ENCODE results near the gene C10orf90.

C10orf90 gene

DNA sequence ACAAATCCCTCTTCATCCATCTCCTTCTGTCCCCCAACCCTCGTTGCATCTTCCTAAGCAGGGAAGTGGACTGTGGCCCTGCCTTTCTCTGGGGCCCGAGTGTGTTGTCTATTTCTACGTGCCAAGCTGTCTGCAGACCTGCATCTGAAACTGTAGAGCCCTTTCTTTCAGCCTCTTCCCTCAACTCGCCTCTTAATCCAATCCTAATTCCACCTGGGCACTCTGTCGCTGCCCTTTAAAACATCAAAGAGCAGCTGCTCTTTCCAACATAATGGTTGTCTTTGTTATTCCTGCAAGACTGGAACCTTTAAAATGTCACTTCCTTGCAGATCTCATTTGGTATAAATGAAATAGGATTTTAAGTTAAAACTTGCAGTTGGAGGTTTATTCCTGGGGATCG lies 260.7 kb downstream of the C10orf90 start:
- DNase-seq: no peak

DNA sequence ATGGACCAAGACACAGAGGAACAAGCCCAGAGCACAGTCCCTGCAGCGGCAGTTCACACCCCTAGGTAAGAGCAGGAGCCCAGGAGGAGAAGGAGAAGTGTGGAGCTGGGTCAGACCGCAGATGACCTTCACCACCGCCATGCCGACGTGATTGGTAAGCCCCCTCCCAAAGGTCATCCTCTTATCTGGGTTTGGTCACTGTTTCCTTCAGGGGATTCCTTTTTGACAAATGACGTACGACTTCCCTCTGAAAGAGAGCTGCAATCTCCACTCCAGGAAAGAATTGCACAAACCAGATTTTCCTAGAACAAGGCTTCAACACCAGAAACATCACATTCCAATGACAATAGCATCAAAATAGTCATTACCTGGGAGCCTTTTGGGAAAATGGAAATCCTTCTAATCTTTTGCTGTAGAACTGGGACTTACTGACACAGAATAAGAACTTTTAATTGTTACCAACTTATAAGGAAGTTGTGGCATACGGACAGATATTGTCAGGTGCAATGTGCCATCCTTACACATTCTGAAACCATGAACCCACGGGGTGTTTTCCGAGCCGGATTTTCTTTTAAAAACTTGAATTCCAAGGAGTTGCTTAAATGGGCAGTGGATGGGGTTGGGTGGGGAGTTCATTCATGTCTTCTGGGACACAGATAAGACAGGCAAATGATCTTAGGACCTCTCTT lies 261.4 kb downstream of the C10orf90 start:
- DNase-seq: no peak

DNA sequence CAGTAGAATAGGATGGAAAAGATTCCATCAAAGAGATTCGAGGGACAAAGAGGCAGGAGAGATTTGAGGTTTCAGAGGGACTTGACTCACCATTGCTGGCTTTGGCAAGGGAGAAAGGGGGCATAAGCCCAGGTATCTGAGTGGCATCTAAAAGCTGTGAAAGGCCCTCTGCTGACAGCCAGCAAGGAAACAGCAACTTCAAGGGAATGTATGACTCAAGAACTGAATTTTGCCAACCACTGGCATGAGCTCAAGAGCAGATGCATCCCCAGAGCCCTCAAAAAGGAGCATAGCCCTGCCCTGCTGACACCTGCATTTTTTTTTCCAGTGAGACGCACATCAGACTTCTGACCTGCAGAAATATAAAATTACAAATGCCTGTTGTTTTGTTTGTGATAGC lies 262.7 kb downstream of the C10orf90 start:
- DNase-seq: no peak

DNA sequence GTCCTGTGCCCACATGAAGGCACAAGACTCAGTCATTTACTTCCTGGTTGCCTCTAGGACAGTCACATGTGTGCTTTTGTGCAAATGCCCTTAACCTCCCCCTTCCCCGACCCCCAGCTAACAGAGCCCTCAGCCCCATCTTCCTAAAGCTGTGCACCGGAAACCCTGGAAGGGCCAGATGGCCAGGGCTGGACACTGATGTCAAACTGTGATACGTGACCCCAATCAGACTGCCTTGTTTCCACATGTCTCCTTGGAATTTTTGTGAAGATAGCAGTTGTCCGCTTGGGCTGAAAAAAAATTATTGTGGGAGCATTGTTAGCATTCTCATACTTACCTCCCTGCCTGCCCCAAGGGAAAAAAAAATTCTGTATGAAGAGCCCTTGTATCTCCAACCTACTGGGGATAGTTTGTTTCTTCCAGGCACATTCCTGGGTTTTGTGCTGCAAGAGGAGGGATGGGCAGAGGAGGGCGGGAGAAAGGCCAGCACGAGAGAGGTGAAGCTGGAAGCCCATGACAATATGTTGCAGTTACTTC lies 265.2 kb downstream of the C10orf90 start:
- no peak for DNase-seq

DNA sequence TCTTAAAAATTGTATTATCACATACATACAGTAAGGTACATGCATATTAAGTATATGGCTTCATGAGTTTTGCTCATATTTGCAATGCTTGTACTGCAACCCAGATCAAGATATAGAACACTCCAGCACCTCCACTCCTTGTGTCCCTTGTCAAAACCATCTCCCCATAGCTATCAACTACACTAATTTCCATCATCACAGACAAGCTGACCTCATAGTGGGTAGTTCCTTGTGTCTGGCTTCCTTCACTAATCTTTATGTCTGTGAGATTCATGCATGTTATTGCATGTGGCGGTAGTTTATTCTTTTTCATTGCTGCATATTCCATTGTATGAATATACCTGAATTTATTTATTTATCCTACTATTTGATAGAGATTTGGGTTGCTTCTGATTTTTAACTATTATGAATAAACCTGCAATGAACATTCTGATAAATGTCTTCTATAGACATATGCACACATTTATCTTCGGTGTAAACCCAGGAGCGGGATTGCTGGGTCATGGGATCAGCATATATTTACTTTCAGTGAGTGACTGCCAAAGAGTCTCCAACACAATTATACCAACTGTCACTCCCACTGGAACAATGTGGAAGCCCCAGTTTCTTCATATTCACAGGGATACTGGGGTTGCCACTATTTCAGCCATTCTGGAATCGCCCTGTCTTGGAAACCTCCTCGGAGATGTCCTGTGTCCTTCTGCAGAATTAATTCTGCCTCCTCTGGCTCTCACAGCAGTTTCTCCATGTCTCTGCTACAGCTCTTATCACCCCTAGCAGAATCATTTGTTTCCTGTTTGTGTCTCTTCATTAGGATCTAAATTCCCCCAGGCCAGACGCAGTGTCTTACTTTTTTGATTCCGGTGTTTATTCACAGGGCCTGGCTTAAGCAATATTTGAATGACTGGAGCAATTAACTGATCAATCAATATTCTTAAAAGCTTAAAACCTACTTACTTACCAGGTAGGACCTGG lies 267.5 kb downstream of the C10orf90 start:
- no peak for DNase-seq

DNA sequence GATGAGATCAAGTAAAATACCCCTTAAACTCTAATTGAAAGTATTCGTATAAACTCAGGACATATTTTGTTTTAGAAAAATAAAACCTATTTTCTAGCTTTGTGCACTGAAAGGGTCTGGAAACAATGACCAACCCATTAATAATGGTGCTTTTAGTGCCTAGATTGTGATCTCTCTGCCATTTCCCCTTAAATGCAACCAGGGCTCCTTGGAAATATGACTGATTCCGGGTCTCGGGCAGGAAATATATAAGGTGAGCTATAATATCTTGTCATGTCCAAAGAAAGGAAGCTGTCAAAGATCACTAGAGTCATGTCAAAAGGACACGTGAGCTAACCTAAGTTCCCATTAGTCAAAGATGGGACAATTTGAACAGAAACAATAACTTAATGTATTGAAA lies 269.9 kb downstream of the C10orf90 start:
- no peak for DNase-seq

DNA sequence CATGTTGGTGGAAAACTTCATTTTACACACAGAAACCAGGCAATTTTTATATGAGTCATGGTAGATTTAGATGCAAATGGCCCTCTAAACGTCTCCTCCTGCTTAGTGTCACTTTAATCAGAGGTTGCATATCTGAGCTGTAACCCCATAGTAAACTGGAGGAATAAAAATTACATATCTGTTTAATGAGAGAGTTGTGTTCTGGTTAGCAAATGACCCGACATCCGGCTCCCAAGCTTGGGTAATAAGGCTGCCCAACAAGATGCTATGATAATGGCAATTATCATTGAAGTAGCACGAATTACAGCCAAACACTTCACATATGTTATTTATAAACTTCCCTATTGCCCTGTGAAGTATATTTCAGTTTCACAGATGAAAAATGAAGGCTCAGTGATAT lies 271.6 kb downstream of the C10orf90 start:
- no peak for DNase-seq

DNA sequence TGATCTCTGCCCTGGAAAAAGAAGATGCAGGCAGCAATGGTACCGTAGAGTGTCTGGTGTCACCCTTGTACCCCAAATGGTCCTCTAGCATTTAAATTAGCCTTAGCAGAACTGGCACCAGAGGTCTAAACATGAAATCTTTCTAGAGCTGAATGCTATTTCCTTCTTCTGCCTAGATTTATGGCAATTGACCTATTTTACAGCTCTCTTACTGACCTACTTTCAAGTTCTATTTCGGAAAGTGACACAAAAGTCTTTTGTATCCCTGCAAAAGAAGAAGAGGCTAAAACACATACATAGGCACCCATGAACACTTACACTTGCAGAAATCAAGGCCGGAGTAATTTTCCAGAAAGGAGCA lies 272.1 kb downstream of the C10orf90 start:
- DNase-seq: no peak

DNA sequence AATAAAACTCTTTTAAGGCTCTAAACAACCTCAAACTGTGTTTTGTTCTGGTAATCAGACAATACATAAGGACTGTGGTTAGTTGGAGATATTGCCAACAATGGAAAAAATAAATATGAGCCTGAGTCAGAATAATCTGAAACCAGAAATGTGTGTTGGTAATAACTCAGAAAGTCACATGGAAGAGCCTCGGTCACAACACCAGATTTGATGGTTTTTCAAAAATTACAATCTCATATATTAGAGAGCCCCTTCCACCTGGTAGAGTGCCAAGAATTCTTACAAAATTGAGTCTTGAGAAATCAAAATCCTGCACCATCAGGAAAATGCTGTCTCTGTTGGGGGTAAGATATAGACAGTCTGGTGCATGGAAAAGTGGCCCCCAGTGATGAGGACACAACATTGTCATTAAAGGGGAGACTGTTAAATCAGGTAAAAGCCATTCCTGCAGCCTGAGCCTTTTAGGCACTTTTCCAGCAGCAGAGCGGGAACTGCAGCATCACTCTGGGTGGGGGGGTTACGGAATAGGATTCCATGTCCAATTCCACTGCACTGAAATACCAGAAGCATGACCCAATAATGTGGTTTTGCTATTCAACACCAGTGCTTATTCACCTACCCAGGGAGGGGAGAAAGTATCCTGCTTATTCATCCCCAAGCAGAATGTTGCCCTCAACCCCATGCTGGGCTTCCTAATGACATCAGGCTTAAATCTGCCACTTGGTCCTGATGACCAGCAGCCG lies 272.7 kb downstream of the C10orf90 start:
- no peak for DNase-seq

DNA sequence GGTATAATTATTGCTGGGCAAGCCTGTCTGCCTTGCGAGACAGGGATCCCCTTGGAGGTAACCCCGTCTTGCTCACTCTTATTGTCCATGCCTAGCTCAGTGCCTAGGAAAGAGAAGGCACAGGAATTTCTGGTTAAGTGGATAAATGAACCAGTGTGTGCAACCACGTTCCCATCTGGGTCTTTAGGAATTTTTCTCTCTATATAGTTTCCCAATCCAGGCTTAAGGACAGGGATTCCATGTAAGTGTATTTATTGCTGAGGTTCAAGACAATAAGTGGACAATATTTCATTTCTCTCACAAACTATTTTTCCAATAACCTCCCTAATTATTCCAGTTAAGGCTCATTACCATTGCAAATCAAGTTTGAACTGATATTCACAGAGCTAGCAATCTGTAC lies 273.3 kb downstream of the C10orf90 start:
- no peak for DNase-seq

DNA sequence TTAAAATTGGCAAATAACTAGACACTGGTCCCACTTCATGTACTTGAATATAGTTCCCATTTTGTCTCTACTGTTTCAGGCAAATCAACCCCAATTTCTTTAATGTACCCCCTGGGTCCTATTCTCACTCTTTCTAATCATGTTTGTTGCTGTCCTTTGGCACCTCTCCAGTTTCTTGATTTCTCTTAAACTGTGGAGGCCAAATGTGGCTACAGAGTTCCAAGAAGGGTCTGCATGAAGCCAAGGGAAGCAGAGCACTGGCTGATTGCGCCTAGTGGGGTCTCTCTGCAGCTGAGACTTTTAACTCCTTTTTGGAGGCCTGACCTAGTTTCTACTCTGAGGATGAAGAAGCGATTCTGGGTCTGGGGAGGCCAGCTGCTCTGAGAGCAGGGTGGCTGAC lies 275.5 kb downstream of the C10orf90 start:
- DNase-seq: no peak

DNA sequence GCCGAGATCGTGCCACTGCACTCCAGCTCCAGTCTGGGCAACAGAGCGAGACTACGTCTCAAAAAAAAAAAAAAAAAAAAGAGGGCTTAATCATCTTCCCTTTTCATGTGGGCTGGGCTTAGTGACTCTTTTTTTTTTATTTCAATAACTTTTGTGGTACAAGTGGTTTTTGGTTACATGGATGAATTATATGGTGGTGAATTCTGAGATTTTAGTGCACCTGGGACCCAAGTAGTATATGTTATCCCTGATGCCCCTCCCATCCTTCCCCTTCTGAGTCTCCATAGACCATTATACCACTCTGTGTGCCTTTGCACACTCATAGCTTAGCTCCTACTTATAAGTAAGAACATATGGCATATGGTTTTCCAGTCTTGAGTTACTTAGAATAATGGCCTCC lies 277.4 kb downstream of the C10orf90 start:
- DNase-seq: no peak

DNA sequence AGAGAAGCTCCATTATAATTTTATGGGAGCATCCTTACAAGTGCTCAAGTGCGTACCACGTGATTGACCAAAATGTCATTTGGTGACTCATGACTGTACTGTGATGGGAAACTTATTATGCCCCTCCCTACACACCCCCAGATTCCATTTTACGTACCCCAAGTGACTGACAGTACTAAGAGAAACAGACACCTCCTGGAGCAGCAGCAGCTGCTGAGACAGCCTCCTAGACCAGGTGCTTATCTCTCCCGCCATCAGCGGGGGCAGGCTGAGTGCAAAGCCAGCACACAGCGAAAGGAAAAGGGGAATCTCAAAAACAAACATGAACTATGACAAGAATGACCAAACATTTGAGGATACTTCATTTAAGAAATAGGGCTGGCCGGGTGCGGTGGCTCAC lies 278.0 kb downstream of the C10orf90 start:
- DNase-seq: no peak

DNA sequence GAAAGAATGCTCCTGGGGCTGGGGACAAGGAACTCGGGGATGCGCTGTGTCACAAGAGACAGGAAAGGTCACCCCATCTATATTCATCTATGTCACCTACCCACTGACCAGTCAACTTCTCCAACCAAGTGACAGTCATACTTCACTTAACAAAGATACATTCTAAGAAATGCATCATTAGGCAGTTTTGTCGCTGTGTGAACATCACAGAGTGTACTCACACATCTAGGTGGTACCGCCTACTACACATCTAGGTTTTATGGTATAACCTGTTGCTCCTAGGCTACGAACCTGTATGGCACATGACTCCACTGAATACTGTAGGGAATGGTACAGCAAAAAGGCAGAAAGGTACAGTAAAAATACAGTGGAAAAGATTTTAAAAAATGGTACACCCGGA lies 278.4 kb downstream of the C10orf90 start:
- DNase-seq: no peak

DNA sequence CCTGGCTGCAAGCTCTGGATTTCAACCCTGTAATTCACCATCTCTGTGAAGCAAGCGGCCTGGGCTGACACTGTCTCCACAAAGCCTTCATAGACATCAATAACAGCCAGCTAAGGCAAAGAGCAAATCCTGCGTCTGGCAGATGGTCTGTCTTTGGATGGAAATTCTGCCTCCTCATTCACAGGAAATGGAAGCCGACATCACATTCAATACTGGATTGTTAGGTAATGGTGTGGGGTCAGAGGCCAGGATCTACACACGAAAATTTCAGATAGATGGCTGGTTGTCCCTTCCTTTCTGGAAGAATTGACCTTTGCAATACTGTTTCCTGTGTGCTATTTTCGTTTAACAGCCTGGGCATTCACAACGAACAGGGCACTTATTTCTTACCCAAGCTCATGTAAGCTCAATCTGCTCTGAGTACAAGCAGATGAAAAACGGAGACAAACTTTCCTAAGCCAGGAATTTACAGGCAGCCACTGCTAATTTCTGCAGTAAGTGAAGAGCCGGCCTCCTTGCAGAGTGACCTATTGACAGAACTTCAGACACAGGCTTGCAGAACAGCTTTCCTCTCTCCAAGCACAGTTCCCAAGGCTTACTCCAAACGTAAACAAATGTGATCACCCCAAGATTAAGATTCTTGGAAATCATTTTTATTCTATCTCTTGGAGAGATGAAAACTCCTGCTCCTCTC lies 279.2 kb downstream of the C10orf90 start:
- DNase-seq: no peak

DNA sequence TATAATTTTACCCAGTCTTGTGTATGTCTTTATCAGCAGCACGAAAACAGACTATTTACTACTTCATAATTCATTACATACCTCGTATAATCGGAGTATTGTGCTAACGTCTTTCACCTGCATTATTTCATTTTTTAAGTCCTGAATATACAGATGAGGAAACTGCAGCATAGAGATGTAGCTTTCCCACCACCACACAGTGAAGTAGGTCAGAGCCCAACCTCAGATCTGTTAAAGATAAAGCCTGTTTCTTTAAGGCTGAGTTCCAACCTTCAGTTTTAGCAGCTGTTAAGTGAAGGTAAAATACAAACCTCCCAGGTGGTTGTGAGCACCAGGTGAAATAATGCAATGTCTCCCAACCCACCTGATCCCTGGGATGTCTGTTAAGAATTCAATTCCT lies 280.2 kb downstream of the C10orf90 start:
- no peak for DNase-seq

DNA sequence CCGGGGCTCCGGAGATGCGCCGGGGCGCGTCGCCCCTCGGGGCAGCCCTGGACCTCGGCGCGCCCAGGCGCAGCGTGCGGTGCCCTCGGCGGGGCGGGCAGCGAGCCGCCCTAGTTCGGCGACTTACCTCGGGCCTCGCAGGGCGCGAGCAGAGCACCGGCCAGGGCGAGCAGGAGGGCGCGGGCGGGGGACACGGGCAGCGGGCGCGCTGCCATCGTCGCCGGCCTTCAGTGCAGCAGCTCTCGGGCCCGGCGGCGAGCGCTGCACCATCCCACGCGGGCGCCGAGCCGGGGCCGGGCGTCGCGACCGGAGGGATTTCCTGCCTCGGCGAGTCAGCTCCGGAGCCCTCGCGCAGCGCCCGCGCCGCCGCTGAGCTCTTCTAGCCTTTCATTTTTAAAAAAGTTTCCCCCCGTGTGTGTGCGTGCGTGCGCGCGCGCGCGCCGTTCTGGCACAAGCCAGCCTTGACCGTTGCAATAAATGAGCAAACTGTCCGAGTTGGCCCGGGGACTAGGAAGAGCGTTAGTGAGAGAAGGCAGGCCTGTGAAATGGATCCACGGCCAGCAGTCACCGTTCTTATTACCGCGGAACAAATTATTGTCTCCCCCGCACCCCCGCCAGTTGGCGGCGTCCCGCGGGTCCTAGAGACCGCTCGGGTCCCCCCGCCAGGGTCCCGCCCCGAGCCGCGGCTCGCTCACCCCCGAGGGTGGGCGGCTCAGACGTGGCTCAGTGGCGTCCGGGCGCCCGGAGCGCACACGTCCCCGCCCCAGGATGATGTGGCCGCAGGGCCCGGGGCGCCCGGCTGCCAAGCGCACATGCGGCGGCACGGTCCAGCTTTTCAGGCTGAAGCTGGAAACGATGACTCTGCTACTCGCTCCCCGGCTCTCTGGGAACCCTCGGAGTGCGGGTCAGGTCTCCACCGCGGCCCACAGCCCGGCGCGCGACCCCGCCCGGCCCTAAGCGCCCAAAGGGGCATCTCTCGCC lies 282.3 kb downstream of the C10orf90 start, which contains the start of gene ADAM12:
ADAM12 (minus strand) TSS at position 547 of the 981 bp plus-strand sequence; CDS start at position 215, 332 bp downstream.
- DNase-seq: no peak

DNA sequence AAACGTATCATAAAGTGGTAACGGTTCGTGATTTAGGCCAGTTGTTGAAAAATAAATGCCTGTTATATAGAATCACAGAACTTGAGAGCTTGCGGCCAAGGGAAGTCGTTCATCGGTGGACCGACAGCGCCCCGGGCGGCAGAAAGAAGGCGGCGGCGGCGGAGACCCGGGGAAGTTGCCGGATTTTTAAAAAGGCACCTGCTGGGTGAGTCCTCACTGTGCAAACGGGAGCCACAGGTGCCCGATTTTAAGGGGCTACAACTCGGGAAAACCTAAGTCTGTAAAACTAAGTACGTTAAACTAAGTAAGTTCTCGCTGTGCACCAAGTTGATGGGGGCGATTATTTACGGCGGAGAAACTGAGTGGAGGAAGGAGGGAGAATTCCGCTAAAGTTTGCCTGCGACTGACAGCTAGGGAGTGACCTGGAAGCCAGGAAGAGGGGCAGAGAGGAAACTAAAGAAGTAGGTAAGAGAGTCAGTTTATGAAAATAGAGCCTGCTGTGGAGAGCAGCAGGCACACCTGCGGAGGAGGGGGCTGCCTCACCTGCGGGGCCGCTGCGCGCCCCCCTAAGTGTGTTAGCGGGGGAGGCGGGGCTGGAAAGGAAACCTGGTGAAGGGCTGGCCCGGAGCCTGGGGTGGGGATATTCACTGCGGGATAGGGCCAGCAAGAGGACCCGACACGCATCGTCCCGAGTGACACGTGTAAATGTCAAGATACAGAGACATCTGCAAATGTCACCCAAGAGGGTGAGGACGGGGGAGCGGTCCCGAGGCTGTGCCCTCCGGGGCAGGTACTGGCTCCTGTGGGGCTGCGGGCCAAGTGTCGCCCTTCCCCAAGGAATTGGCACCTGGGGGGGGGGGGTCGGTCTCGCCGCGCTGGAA lies 283.2 kb downstream of the C10orf90 start:
- no peak for DNase-seq

DNA sequence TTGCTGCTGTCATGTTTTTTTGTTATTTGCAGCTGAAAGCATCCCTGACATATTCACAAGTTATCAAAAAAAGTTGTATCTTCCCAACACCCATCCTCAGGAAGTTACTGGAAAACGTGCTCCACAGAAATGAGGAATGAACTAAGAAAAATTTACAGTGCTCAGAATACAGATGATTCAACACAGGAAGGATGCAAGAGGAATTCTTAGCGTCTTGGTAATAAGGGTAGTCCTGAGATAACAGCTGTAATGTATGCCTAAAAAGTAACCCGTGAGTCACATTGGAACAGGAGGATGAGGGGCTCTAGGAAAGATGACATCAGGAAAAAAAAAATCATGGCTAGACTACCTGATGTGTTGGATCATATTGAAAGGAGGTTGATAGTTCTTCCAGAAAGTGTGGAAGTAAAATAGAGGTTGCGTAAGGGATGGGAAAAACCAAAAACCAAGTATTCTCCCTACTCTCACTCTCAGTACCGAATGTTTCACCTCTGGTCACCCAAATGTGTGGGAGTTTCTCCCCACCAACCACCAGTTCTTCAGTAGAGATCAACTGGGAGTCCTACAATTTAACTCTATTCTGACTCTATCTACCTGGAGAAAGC lies 286.1 kb downstream of the C10orf90 start:
- no peak for DNase-seq
